T-helper 2 cell treated with Interferon-gamma antibody and Interleukin-4, amounts not matched to agents 5 μg/mL and 100 μg/mL, for 36 hours (primary cell): ENCODE measurements around the gene MARK3.
A peak's percentile ranks its signal among the peaks of the same experiment; 100 is the strongest.

Experiments
- DNase-seq: peaks from one replicate; pipeline ENCODE4 v3.0.0; 2021; ENCODE audit warnings: low spot score
- H3K27ac Mint-ChIP-seq: one replicate; pipeline ENCODE4 v1.8.0; 2021; ENCODE audit warnings: mild to moderate bottlenecking, mixed read lengths
- H3K27me3 Mint-ChIP-seq: one replicate; pipeline ENCODE4 v1.8.0; 2021; ENCODE audit warnings: low read depth, mixed read lengths
- H3K36me3 Mint-ChIP-seq: one replicate; pipeline ENCODE4 v1.8.0; 2021; ENCODE audit warnings: low read depth, mixed read lengths
- H3K4me1 Mint-ChIP-seq: one replicate; pipeline ENCODE4 v1.8.0; 2021; ENCODE audit warnings: low read depth, mixed read lengths
- H3K4me3 Mint-ChIP-seq: one replicate; pipeline ENCODE4 v1.8.0; 2022; ENCODE audit warnings: mild to moderate bottlenecking, moderate library complexity, mixed read lengths
- H3K9me3 Mint-ChIP-seq: one replicate; pipeline ENCODE4 v1.8.0; 2021; ENCODE audit warnings: mixed read lengths

MARK3 gene

GRCh38 chr14:103485504-103485903 is 100.3 kb downstream of the MARK3 start:
- Mint-ChIP-seq H3K36me3 (peaks cover 20% of the 10 kb centered on the region), H3K27me3 (no peaks in the 10 kb centered on the region), H3K4me3 (no peak overlapping the region), H3K9me3 (no peaks in the 10 kb centered on the region), H3K4me1 (peaks cover 10% of the 10 kb centered on the region), H3K27ac (no peak overlapping the region)
- no peak for DNase-seq

- Mint-ChIP-seq H3K27me3 (no peaks in the 10 kb centered on the region), H3K4me1 (no peaks in the 10 kb centered on the region), H3K27ac (no peak overlapping the region), H3K4me3 (no peak overlapping the region), H3K36me3 (peaks cover 10% of the 10 kb centered on the region), H3K9me3 (no peaks in the 10 kb centered on the region)
- DNase-seq: no peak
Observed at GRCh38 chr14:103488071-103488470, 102.9 kb downstream of the MARK3 start.

- Mint-ChIP-seq H3K27ac (no peak overlapping the region), H3K36me3 (peaks cover 9% of the 10 kb centered on the region), H3K27me3 (no peaks in the 10 kb centered on the region), H3K9me3 (no peaks in the 10 kb centered on the region), H3K4me1 (no peaks in the 10 kb centered on the region), H3K4me3 (no peak overlapping the region)
- no peak for DNase-seq
Observed at GRCh38 chr14:103488960-103489359, 103.7 kb downstream of the MARK3 start.

- no peak overlapping the region for H3K27ac Mint-ChIP-seq
- H3K4me3 Mint-ChIP-seq: no peak overlapping the region
- no peaks in the 10 kb centered on the region for H3K9me3 Mint-ChIP-seq
- no peaks in the 10 kb centered on the region for H3K27me3 Mint-ChIP-seq
- no peak for DNase-seq
- no peaks in the 10 kb centered on the region for H3K4me1 Mint-ChIP-seq
- peaks cover 9% of the 10 kb centered on the region for H3K36me3 Mint-ChIP-seq
Observed at GRCh38 chr14:103489621-103490020, 104.4 kb downstream of the MARK3 start.

- no peak overlapping the region for H3K27ac Mint-ChIP-seq
Observed at GRCh38 chr14:103491691-103492090, 106.5 kb downstream of the MARK3 start.

GRCh38 chr14:103492156-103492925 is 107.1 kb downstream of the MARK3 start:
- no peak overlapping the region for H3K4me3 Mint-ChIP-seq
- H3K36me3 Mint-ChIP-seq: peaks cover 13% of the 10 kb centered on the region
- no peak overlapping the region for H3K27ac Mint-ChIP-seq
- no peak for DNase-seq
- no peaks in the 10 kb centered on the region for H3K4me1 Mint-ChIP-seq
- no peaks in the 10 kb centered on the region for H3K9me3 Mint-ChIP-seq
- no peaks in the 10 kb centered on the region for H3K27me3 Mint-ChIP-seq

More at GRCh38 chr14:103491691-103492090, 106.5 kb downstream of the MARK3 start:
- Mint-ChIP-seq H3K4me3 (no peak overlapping the region), H3K4me1 (no peaks in the 10 kb centered on the region), H3K27me3 (no peaks in the 10 kb centered on the region), H3K9me3 (no peaks in the 10 kb centered on the region), H3K36me3 (peaks cover 14% of the 10 kb centered on the region)
- no peak for DNase-seq

- H3K36me3 Mint-ChIP-seq: peaks cover 17% of the 10 kb centered on the region
- peaks cover 6% of the 10 kb centered on the region for H3K4me1 Mint-ChIP-seq
- no peak overlapping the region for H3K4me3 Mint-ChIP-seq
- H3K27me3 Mint-ChIP-seq: no peaks in the 10 kb centered on the region
- no peak for DNase-seq
- no peak overlapping the region for H3K27ac Mint-ChIP-seq
- no peaks in the 10 kb centered on the region for H3K9me3 Mint-ChIP-seq
Observed at GRCh38 chr14:103495854-103496253, 110.6 kb downstream of the MARK3 start.

GRCh38 chr14:103496776-103497175 is 111.6 kb downstream of the MARK3 start:
- Mint-ChIP-seq H3K9me3 (no peaks in the 10 kb centered on the region), H3K4me3 (no peak overlapping the region), H3K4me1 (peaks cover 6% of the 10 kb centered on the region), H3K27me3 (no peaks in the 10 kb centered on the region), H3K27ac (no peak overlapping the region), H3K36me3 (peaks cover 14% of the 10 kb centered on the region)
- DNase-seq: no peak

- no peaks in the 10 kb centered on the region for H3K9me3 Mint-ChIP-seq
- peaks cover 6% of the 10 kb centered on the region for H3K4me1 Mint-ChIP-seq
- H3K27me3 Mint-ChIP-seq: no peaks in the 10 kb centered on the region
- no peak overlapping the region for H3K4me3 Mint-ChIP-seq
- no peak for DNase-seq
- H3K36me3 Mint-ChIP-seq: peaks cover 32% of the 10 kb centered on the region
- no peak overlapping the region for H3K27ac Mint-ChIP-seq
Observed at GRCh38 chr14:103499709-103500108, 114.5 kb downstream of the MARK3 start.

- Mint-ChIP-seq H3K36me3 (peaks cover 35% of the 10 kb centered on the region), H3K27me3 (no peaks in the 10 kb centered on the region), H3K9me3 (no peaks in the 10 kb centered on the region), H3K27ac (no peak overlapping the region), H3K4me3 (no peak overlapping the region), H3K4me1 (peaks cover 6% of the 10 kb centered on the region)
- DNase-seq: peak; percentile 62
Observed at GRCh38 chr14:103500148-103500990, 115.2 kb downstream of the MARK3 start.

GRCh38 chr14:103501041-103501870 is 116.0 kb downstream of the MARK3 start:
- H3K27me3 Mint-ChIP-seq: no peaks in the 10 kb centered on the region
- no peaks in the 10 kb centered on the region for H3K9me3 Mint-ChIP-seq
- no peak overlapping the region for H3K4me3 Mint-ChIP-seq
- H3K36me3 Mint-ChIP-seq: peaks cover 35% of the 10 kb centered on the region
- H3K27ac Mint-ChIP-seq: no peak overlapping the region
- peaks cover 6% of the 10 kb centered on the region for H3K4me1 Mint-ChIP-seq
- DNase-seq: no peak

GRCh38 chr14:103501921-103502669 is 116.9 kb downstream of the MARK3 start:
- Mint-ChIP-seq H3K4me3 (no peak overlapping the region), H3K9me3 (no peaks in the 10 kb centered on the region), H3K36me3 (peaks cover 35% of the 10 kb centered on the region), H3K4me1 (peaks cover 6% of the 10 kb centered on the region), H3K27ac (no peak overlapping the region), H3K27me3 (no peaks in the 10 kb centered on the region)
- DNase-seq: no peak

- peaks cover 6% of the 10 kb centered on the region for H3K4me1 Mint-ChIP-seq
- no peak overlapping the region for H3K4me3 Mint-ChIP-seq
- H3K9me3 Mint-ChIP-seq: no peaks in the 10 kb centered on the region
- peaks cover 39% of the 10 kb centered on the region for H3K36me3 Mint-ChIP-seq
- DNase-seq: no peak
- H3K27ac Mint-ChIP-seq: no peak overlapping the region
- no peaks in the 10 kb centered on the region for H3K27me3 Mint-ChIP-seq
Observed at GRCh38 chr14:103502877-103503276, 117.7 kb downstream of the MARK3 start.
